Measurements from ENCODE around the gene CRYBA4.

CRYBA4 gene

DNA sequence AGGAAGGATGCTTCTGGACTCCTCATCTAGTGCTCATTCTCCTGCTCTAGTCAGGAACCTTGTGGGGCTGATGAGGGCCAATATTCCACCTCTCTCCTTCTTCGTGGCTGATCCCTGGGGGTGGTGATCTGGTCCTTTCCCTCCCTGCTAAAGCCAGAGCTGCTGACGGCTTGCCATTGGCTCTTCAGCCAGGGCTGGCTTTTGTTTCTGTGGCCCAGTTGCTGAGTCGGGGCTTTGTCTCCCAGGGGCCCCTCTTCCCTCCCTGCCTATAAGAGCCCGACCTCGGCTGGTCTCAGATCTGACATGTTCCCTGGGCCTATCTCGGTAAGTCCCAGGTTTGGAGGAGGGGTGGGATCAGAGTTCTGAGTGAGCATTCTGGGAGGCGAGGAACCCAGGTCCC lies at the start of gene CRYBA4:
CRYBA4 (plus strand) TSS at position 301 of the 400 bp plus-strand sequence. CDS start 634 bp downstream, outside the sequence.
- no peak for DNase-seq (ENCODE audit: extremely low read depth in 1 of 2, low read depth in 1 of 2)

DNA sequence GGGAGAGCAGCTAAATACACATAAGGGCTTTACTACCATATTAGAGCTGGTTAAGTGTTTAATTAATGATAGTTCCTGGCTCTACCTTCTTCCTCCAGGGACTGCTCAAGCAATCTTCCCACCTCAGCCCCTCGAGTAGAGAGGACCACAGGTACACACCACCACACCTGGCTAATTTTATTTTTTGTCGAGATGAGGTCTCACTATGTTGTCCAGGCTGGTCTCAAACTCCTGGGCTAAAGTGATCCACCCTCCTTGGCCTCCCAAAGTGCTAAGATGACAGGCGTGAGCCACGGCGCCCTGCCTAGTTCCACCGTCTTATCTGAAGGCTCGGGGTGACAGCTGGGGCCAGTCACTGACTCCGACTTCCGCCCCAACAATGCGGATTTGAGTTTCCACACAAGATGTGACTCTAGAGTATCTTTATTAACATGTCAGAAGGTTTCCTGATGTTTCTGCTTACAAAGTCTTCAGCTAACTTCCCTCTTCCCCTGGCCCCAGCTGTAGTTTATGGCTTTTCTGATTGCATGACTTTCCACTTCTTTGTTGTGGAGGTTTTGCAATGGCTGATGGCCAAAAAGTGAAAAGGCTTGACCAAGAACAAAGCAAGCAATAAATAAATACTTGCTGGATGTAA lies 48.6 kb upstream of the CRYBA4 start:
- no peak for DNase-seq (ENCODE audit: extremely low read depth in 1 of 2, low read depth in 1 of 2)

DNA sequence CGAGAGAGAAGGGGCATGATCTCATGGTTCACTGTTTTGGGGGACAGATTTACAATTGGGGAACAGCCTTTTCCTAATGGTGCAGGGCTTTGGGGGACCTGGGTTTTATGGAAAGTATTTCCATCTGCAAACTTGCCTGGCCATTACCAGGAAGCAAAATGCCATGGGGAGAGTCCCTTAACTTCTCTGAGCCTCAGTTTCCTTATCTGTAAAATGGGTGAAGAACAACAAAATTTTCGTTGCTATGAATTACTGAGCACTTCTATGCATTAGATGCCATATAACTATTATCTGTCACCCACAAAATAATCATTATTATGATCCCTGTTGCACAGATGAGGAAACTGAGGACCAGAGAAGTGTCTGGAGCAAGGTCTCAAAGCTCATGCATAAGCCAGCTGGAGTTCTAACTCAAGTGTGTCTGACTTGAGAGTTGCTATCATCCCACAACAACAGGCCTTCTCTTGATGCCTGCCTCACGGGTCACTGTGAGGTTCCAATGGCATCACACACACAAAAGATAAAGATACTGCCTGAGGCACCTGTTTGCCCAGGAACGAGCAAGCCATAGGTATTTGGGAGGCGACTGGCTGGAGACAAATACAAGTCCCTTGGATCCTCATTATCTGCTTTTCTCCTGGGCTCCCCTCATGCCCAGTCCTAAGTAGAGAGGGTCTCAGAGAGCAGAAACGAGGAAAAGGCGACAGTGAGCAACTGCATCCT lies 47.6 kb upstream of the CRYBA4 start:
- no peak for DNase-seq (ENCODE audit: extremely low read depth in 1 of 2, low read depth in 1 of 2)

GRCh38 chr22:26576026-26576680 lies 45.6 kb upstream of the CRYBA4 start:
- no peak for DNase-seq (ENCODE audit: extremely low read depth in 1 of 2, low read depth in 1 of 2)

GRCh38 chr22:26577081-26577480 lies 44.7 kb upstream of the CRYBA4 start:
- DNase-seq (ENCODE audit: extremely low read depth in 1 of 2, low read depth in 1 of 2) = no peak

DNA sequence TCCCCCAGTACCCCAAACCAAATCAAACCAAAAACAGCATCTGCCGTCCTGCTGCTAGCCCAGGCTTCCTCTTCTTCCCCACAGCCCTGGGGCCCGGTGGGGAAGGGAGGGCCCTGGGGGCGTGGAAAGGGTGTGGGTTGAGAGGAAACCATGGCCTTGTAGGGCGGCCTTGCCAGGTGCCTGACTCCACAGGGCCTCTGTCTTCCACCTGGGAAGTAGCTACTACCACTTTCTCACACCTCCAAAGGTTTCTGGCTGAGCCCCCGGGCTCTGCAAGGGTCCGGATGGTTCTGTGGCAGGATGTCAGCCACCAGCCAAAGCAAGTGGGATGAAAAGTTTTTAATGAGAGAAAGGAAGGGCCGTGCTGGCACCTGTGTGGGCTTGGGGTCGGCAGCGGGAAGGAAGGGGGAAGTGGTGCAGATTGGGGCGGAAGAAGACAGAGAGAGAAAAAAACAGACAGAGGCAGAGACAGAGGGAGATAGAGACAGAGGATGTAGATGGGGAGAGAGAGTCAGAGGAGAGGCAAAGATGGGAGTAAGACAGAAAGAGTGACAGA lies 42.4 kb upstream of the CRYBA4 start:
- no peak for DNase-seq (ENCODE audit: extremely low read depth in 1 of 2, low read depth in 1 of 2)

- DNase-seq (ENCODE audit: extremely low read depth in 1 of 2, low read depth in 1 of 2) = no peak
These were observed 41.4 kb upstream of the CRYBA4 start for GRCh38 chr22:26580240-26580962.

DNA sequence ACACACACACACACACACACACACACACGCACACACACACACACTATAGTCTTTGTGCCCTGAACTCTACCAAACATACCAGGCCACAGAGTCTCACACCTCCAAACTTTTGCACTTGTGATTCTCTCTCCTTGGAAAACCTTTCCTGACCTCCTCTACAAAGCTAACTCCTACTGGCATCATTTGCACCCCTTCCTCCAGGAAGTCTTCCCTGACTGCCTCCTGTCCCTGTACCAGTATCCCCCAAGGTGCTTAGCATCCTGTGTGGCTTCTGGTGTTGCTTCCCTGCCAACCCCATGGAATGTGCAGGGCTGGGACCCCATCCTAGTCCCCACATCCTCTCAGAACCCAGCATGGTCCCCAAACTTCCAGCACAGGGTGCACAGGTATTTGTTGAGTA lies 40.7 kb upstream of the CRYBA4 start:
- DNase-seq (ENCODE audit: extremely low read depth in 1 of 2, low read depth in 1 of 2) = no peak

GRCh38 chr22:26581633-26582168 lies 40.1 kb upstream of the CRYBA4 start:
- DNase-seq (ENCODE audit: extremely low read depth in 1 of 2, low read depth in 1 of 2) = no peak

GRCh38 chr22:26584010-26584409 lies 37.8 kb upstream of the CRYBA4 start:
- DNase-seq (ENCODE audit: extremely low read depth in 1 of 2, low read depth in 1 of 2) = no peak

DNA sequence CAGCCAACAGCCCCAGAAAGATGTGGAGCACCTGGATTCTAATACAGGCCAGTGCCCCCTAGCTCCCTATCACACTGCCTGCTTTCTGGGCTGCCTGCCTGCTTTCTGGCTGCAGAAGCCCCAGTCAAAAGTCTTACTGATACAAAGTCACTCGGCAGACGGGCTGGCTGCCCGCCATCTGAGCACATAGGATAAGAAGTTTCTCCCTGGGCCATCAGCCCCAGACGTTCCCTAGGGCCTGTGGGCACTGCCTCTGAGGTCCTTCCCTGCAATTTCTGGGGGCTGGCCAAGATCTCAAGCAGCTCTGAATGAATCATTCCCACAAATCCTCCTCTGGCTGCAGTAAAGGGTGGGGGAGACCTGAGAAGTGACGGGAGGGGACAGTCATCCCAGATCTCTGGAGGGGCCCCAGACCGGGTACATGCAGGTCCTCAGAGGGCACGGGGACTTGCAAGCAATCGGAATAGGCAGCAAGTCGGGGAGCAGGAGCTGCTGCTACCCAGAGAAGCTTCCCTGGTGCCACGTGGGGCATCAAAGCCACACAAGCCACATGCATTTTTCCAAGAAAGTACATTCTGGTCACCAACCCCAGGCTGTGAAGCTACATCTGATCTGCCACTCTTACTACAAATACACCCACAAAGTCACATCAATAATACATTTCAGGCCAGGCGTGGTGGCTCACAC lies 36.5 kb upstream of the CRYBA4 start:
- DNase-seq (ENCODE audit: extremely low read depth in 1 of 2, low read depth in 1 of 2) = no peak

DNA sequence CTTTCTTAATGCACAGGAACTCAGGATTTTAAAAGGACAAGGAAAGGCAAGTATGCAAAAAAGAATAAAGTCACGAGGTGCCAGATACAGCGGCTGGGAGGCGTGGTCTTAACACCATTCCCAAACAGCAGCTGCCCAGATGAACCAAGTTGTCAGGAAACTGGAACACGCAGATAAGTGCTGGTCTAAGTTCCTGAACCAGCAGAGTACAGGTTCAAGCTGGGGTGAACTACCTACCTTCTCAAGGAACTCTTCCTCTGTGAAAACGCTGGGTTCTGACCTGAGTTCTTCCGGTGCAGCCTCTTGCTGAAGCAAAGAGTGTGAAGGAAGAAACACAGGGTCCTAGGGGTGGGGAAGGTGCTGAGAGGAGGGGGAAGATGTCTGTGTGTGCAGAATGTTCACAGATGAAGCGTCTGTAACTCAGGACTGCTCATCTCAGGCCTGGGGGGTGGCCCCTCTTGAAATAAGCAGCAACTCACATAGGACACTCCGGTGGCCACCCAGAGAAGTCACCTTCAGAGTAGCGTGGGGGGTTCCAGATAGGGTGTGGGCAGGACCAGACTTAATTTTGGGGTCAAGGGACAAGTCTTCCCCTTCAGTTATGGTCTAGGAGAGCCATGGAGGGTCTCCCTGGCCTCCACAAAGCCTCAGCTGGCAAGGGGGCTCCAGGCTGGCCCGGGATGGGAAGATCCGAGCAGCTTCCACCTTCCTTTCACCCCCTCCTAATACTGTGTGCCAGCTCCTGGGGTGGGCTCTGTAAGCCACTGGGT lies 35.0 kb upstream of the CRYBA4 start:
- no peak for DNase-seq (ENCODE audit: extremely low read depth in 1 of 2, low read depth in 1 of 2)

GRCh38 chr22:26587991-26588613 lies 33.7 kb upstream of the CRYBA4 start:
- DNase-seq (ENCODE audit: extremely low read depth in 1 of 2, low read depth in 1 of 2) = no peak

DNA sequence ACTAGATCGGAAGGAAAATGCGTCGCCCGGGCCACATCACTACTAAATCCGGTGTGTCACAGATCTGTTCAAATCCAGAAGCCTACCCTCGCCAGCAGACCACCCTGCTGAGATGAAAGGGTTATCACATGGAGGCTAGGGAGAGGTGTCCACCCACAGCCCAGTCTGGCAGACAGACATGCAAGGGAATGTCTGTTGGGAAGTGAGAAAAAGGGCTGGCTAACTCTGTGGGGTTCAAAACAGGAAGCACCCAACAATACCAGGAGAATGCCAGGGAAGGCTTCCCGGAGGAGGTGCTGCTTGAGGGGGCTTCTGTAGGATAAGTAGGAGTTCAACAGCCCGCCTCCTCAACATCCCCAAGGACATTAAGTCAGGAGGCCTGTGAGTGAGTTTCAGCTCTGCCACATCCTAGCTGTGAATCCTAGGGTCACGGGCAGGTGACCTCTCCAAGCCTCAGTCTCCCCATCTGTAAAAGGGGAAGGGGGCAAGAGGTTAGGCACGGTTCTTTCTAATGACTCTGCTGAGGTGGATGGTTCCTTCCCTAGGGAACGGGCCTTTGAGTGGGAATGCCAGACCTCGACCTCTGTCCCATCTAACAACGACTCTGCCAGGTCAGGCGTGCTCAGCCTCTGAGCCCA lies 32.9 kb upstream of the CRYBA4 start:
- DNase-seq (ENCODE audit: extremely low read depth in 1 of 2, low read depth in 1 of 2) = no peak

DNA sequence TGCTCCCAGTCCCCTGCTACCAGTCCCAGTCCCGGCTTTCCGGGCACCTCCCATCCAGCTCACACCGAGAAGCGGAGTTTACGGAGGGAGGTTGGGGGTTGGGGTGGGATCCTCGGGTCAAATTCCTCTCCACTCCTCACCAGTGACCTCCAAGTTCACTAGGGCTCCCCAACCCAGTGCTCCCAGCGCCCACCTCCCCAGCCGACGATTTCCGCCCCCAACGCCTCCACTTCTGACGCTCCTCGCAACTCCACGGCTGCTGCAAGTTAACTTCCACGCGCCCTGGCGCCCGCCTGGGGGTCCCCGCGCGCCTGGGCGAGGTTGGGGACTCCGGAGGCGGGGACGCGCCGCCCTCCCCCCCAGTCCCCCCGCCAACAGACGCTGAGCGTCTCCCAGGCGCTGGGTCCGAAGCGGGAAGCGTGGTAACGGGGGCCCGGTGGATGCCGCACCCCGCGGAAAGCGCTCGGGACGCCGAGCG lies 32.4 kb upstream of the CRYBA4 start:
- no peak for DNase-seq (ENCODE audit: extremely low read depth in 1 of 2, low read depth in 1 of 2)

- peak; percentile 49 to 61 for DNase-seq (ENCODE audit: extremely low read depth in 1 of 2, low read depth in 1 of 2)
These were observed 31.7 kb upstream of the CRYBA4 start, which contains the start of gene TPST2 for GRCh38 chr22:26589845-26590736. TPST2 (minus strand) TSS chr22:26590132; CDS start chr22:26541630, 48,502 bp downstream.

- DNase-seq (ENCODE audit: extremely low read depth in 1 of 2, low read depth in 1 of 2) = no peak
These were observed 29.3 kb upstream of the CRYBA4 start for GRCh38 chr22:26592421-26592891.
